ENCODE measurements around the gene FARP1.

The FARP1 gene

GRCh38 chr13:98103531-98103930 lies 39.4 kb upstream of the FARP1 start:
- Histone ChIP-seq H3F3A (ENCODE audit: control insufficient read depth, insufficient read depth) (no peaks in the 10 kb centered on the region), H3K4me3 (ENCODE audit: low read length) (no peak overlapping the region), H3K9me2 (replicated peaks; ENCODE audit: control insufficient read depth, low read length) (no peaks in the 10 kb centered on the region), H3K4me1 (ENCODE audit: control insufficient read depth, low read length) (no peaks in the 10 kb centered on the region), H3K9me3 (ENCODE audit: control insufficient read depth, insufficient read depth, low read length) (no peaks in the 10 kb centered on the region), H3K36me3 (ENCODE audit: control insufficient read depth, low read length) (no peaks in the 10 kb centered on the region), H3K27ac (ENCODE audit: low read depth, low read length) (no peak overlapping the region), H4K20me1 (ENCODE audit: control insufficient read depth, insufficient read depth, low read depth, low read length) (no peaks in the 10 kb centered on the region), H3K79me2 (ENCODE audit: control insufficient read depth, low read length) (no peaks in the 10 kb centered on the region), H3K27me3 (ENCODE audit: control insufficient read depth, low read length) (no peaks in the 10 kb centered on the region), H3K4me2 (ENCODE audit: low read length) (no peak overlapping the region)
- TF ChIP-seq CTCF (IDR thresholded peaks at IDR 0.05; ENCODE audit: low read depth, low read length, poor library complexity, severe bottlenecking), result no peak
- TF ChIP-seq EZH2phosphoT487 (IDR thresholded peaks at IDR 0.05; ENCODE audit: borderline replicate concordance, low read length), result no peak

- H3K36me3 ChIP-seq (ENCODE audit: control insufficient read depth, low read length), result no peaks in the 10 kb centered on the region
- TF ChIP-seq EZH2phosphoT487 (IDR thresholded peaks at IDR 0.05; ENCODE audit: borderline replicate concordance, low read length) (no peak), CTCF (IDR thresholded peaks at IDR 0.05; ENCODE audit: low read depth, low read length, poor library complexity, severe bottlenecking) (no peak)
- no peak overlapping the region for H3K27ac ChIP-seq (ENCODE audit: low read depth, low read length)
- no peaks in the 10 kb centered on the region for H3K79me2 ChIP-seq (ENCODE audit: control insufficient read depth, low read length)
- no peaks in the 10 kb centered on the region for H3K27me3 ChIP-seq (ENCODE audit: control insufficient read depth, low read length)
- no peaks in the 10 kb centered on the region for H3K9me2 ChIP-seq (replicated peaks; ENCODE audit: control insufficient read depth, low read length)
- no peak overlapping the region for H3K4me2 ChIP-seq (ENCODE audit: low read length)
- H4K20me1 ChIP-seq (ENCODE audit: control insufficient read depth, insufficient read depth, low read depth, low read length), result no peaks in the 10 kb centered on the region
- no peaks in the 10 kb centered on the region for H3K9me3 ChIP-seq (ENCODE audit: control insufficient read depth, insufficient read depth, low read length)
- no peak overlapping the region for H3K4me3 ChIP-seq (ENCODE audit: low read length)
- H3K4me1 ChIP-seq (ENCODE audit: control insufficient read depth, low read length), result no peaks in the 10 kb centered on the region
- no peaks in the 10 kb centered on the region for H3F3A ChIP-seq (ENCODE audit: control insufficient read depth, insufficient read depth)
These were observed 38.7 kb upstream of the FARP1 start for GRCh38 chr13:98103942-98104880.

- Histone ChIP-seq H3K9me3 (ENCODE audit: control insufficient read depth, insufficient read depth, low read length) (no peaks in the 10 kb centered on the region), H3K9me2 (replicated peaks; ENCODE audit: control insufficient read depth, low read length) (no peaks in the 10 kb centered on the region), H3K27ac (ENCODE audit: low read depth, low read length) (no peak overlapping the region), H3K4me2 (ENCODE audit: low read length) (no peak overlapping the region), H4K20me1 (ENCODE audit: control insufficient read depth, insufficient read depth, low read depth, low read length) (no peaks in the 10 kb centered on the region), H3F3A (ENCODE audit: control insufficient read depth, insufficient read depth) (no peaks in the 10 kb centered on the region), H3K4me3 (ENCODE audit: low read length) (no peak overlapping the region), H3K36me3 (ENCODE audit: control insufficient read depth, low read length) (no peaks in the 10 kb centered on the region), H3K4me1 (ENCODE audit: control insufficient read depth, low read length) (no peaks in the 10 kb centered on the region), H3K27me3 (ENCODE audit: control insufficient read depth, low read length) (no peaks in the 10 kb centered on the region), H3K79me2 (ENCODE audit: control insufficient read depth, low read length) (no peaks in the 10 kb centered on the region)
- TF ChIP-seq CTCF (IDR thresholded peaks at IDR 0.05; ENCODE audit: low read depth, low read length, poor library complexity, severe bottlenecking) (no peak), EZH2phosphoT487 (IDR thresholded peaks at IDR 0.05; ENCODE audit: borderline replicate concordance, low read length) (no peak)
These were observed 37.0 kb upstream of the FARP1 start for GRCh38 chr13:98105929-98106336.

Data from DOHH2 (cell line).